ENCODE results near the gene DDRGK1.

The DDRGK1 gene

DNA sequence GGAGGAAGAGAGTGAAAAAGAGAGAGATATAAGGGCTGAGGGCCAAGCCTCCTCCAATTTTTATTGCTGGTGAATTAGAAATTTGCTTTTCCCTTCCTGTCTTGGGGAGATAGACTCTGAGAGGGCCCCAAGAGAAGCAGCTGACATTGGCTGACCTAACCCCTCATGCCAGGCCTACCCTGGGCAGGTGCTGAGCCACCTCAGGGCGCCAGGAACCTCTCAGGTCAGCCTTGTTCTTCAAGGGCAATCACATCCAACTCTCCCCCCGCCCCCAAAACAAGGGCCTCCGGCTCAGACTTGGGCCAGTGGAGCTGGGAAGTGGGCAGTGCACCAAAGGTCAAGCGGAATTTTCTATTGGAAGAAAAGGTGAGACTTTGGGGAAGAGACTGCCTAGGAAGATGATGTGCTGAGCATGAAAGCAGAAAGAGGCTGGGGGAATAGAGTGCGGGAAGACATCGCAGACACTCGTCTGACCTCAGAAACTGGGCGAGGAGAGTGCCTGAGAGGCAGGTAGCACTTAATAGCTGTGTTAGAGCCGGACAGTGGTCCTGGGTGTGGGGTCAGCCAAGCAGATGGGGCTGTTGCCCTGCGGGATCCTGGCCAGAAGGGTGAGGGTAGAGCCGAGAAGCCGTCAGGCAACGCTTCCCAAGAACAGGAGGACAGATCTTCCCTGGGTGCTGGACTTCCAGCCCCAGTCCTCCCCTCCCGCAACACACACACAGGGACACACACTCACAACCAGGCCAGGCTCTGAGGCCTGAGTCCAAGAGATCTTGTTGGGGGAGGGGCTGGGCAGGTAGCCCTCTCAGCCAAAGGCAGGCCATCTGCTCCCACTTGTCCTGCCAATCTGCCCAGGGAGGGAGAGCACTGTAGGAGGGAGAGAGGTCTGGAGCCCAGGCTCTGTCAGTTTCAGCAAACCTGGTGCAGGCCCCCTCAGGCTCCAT is 41.1 kb downstream of the DDRGK1 start:
- no peak overlapping the region for H3K9ac ChIP-seq (ENCODE audit: low read length)
- H4K91ac ChIP-seq (ENCODE audit: low read length) = no peak overlapping the region
- H3K4me1 ChIP-seq (ENCODE audit: control insufficient read depth, insufficient read depth, low read depth, low read length) = peaks cover 13% of the 10 kb centered on the region
- no peak overlapping the region for H4K8ac ChIP-seq (ENCODE audit: low read length)
- no peak overlapping the region for H3K23ac ChIP-seq (ENCODE audit: low read length in 2 of 2)
- no peak overlapping the region for H2AK5ac ChIP-seq (ENCODE audit: low read length, severe bottlenecking)
- H2BK15ac ChIP-seq (ENCODE audit: low read depth, poor library complexity, severe bottlenecking) = peak overlapping the region; percentile 33
- H3K4ac ChIP-seq (ENCODE audit: low read depth in 1 of 2, low read length in 2 of 2) = no peak overlapping the region
- H3K9me3 ChIP-seq (ENCODE audit: control insufficient read depth, low read length) = no peaks in the 10 kb centered on the region
- H3K18ac ChIP-seq (ENCODE audit: low read depth in 1 of 2, low read length in 2 of 2) = no peak overlapping the region
- H3K14ac ChIP-seq (ENCODE audit: low read length in 2 of 2) = no peak overlapping the region
- H2BK120ac ChIP-seq (ENCODE audit: low read depth, low read length) = no peak overlapping the region
- no peak overlapping the region for H2AFZ ChIP-seq (ENCODE audit: low read depth, low read length)
- H3K4me2 ChIP-seq (ENCODE audit: low read length, poor library complexity, severe bottlenecking) = no peak overlapping the region
- no peak overlapping the region for H3K27ac ChIP-seq (ENCODE audit: low read length, poor library complexity, severe bottlenecking)
- peaks cover 0 to 11% of the 10 kb centered on the region in 2 experiments for H3K27me3 ChIP-seq (ENCODE audit: control insufficient read depth in 1 of 2, insufficient read depth in 1 of 2, low read length in 2 of 2)
- no peak for DNase-seq
- WGBS = 80% methylated on average over 10 of the region's 14 CpGs
- no peak overlapping the region for H3K4me3 ChIP-seq (ENCODE audit: insufficient read depth in 1 of 2, low read depth in 1 of 2, low read length in 2 of 2)
- H3K36me3 ChIP-seq (ENCODE audit: control insufficient read depth in 1 of 2, insufficient read depth in 2 of 2, low read depth in 1 of 2, low read length in 2 of 2) = peaks cover 0 to 43% of the 10 kb centered on the region in 2 experiments
- H2BK5ac ChIP-seq (ENCODE audit: low read depth, low read length, poor library complexity, severe bottlenecking) = no peak overlapping the region
- no peak overlapping the region for H2BK12ac ChIP-seq (ENCODE audit: low read length in 2 of 2)
- no peaks in the 10 kb centered on the region for H3K79me1 ChIP-seq (replicated peaks; ENCODE audit: low read length, poor library complexity, severe bottlenecking)

GRCh38 chr20:3162080-3162611 is 42.3 kb downstream of the DDRGK1 start:
- Histone ChIP-seq H3K79me1 (replicated peaks; ENCODE audit: low read length, poor library complexity, severe bottlenecking) (no peaks in the 10 kb centered on the region), H3K27ac (ENCODE audit: low read length, poor library complexity, severe bottlenecking) (no peak overlapping the region), H2BK120ac (ENCODE audit: low read depth, low read length) (no peak overlapping the region), H4K91ac (ENCODE audit: low read length) (no peak overlapping the region), H3K9me3 (ENCODE audit: control insufficient read depth, low read length) (no peaks in the 10 kb centered on the region), H2BK15ac (ENCODE audit: low read depth, poor library complexity, severe bottlenecking) (no peak overlapping the region), H3K4me2 (ENCODE audit: low read length, poor library complexity, severe bottlenecking) (no peak overlapping the region), H3K4ac (ENCODE audit: low read depth in 1 of 2, low read length in 2 of 2) (no peak overlapping the region), H3K23ac (ENCODE audit: low read length in 2 of 2) (no peak overlapping the region), H3K9ac (ENCODE audit: low read length) (no peak overlapping the region), H4K8ac (ENCODE audit: low read length) (no peak overlapping the region), H3K36me3 (ENCODE audit: control insufficient read depth in 1 of 2, insufficient read depth in 2 of 2, low read depth in 1 of 2, low read length in 2 of 2) (peaks cover 0 to 39% of the 10 kb centered on the region in 2 experiments), H2BK5ac (ENCODE audit: low read depth, low read length, poor library complexity, severe bottlenecking) (no peak overlapping the region), H3K14ac (ENCODE audit: low read length in 2 of 2) (no peak overlapping the region), H2BK12ac (ENCODE audit: low read length in 2 of 2) (no peak overlapping the region), H2AK5ac (ENCODE audit: low read length, severe bottlenecking) (no peak overlapping the region), H3K4me3 (ENCODE audit: insufficient read depth in 1 of 2, low read depth in 1 of 2, low read length in 2 of 2) (no peak overlapping the region), H2AFZ (ENCODE audit: low read depth, low read length) (no peak overlapping the region), H3K18ac (ENCODE audit: low read depth in 1 of 2, low read length in 2 of 2) (no peak overlapping the region), H3K27me3 (ENCODE audit: control insufficient read depth in 1 of 2, insufficient read depth in 1 of 2, low read length in 2 of 2) (no peaks in the 10 kb centered on the region), H3K4me1 (ENCODE audit: control insufficient read depth, insufficient read depth, low read depth, low read length) (peaks cover 10% of the 10 kb centered on the region)
- WGBS = 79% methylated on average over 9 of the region's 11 CpGs
- DNase-seq = no peak

- Histone ChIP-seq H3K4me2 (ENCODE audit: low read length, poor library complexity, severe bottlenecking) (no peak overlapping the region), H2BK15ac (ENCODE audit: low read depth, poor library complexity, severe bottlenecking) (no peak overlapping the region), H3K27me3 (ENCODE audit: control insufficient read depth in 1 of 2, insufficient read depth in 1 of 2, low read length in 2 of 2) (no peaks in the 10 kb centered on the region), H2BK5ac (ENCODE audit: low read depth, low read length, poor library complexity, severe bottlenecking) (no peak overlapping the region), H3K14ac (ENCODE audit: low read length in 2 of 2) (no peak overlapping the region), H2AK5ac (ENCODE audit: low read length, severe bottlenecking) (peak overlapping the region; percentile 30), H3K9ac (ENCODE audit: low read length) (no peak overlapping the region), H2AFZ (ENCODE audit: low read depth, low read length) (no peak overlapping the region), H3K27ac (ENCODE audit: low read length, poor library complexity, severe bottlenecking) (no peak overlapping the region), H3K4ac (ENCODE audit: low read depth in 1 of 2, low read length in 2 of 2) (no peak overlapping the region), H4K8ac (ENCODE audit: low read length) (no peak overlapping the region), H3K9me3 (ENCODE audit: control insufficient read depth, low read length) (no peaks in the 10 kb centered on the region), H3K79me1 (replicated peaks; ENCODE audit: low read length, poor library complexity, severe bottlenecking) (no peaks in the 10 kb centered on the region), H3K23ac (ENCODE audit: low read length in 2 of 2) (no peak overlapping the region), H3K4me1 (ENCODE audit: control insufficient read depth, insufficient read depth, low read depth, low read length) (peaks cover 11% of the 10 kb centered on the region), H3K4me3 (ENCODE audit: insufficient read depth in 1 of 2, low read depth in 1 of 2, low read length in 2 of 2) (no peak overlapping the region), H3K36me3 (ENCODE audit: control insufficient read depth in 1 of 2, insufficient read depth in 2 of 2, low read depth in 1 of 2, low read length in 2 of 2) (peaks cover 0 to 32% of the 10 kb centered on the region in 2 experiments), H2BK12ac (ENCODE audit: low read length in 2 of 2) (no peak overlapping the region), H2BK120ac (ENCODE audit: low read depth, low read length) (no peak overlapping the region), H4K91ac (ENCODE audit: low read length) (no peak overlapping the region), H3K18ac (ENCODE audit: low read depth in 1 of 2, low read length in 2 of 2) (no peak overlapping the region)
- 71% methylated on average over 4 of the region's 5 CpGs for WGBS
- no peak for DNase-seq
Observed at GRCh38 chr20:3161316-3162079, 43.0 kb downstream of the DDRGK1 start.

DNA sequence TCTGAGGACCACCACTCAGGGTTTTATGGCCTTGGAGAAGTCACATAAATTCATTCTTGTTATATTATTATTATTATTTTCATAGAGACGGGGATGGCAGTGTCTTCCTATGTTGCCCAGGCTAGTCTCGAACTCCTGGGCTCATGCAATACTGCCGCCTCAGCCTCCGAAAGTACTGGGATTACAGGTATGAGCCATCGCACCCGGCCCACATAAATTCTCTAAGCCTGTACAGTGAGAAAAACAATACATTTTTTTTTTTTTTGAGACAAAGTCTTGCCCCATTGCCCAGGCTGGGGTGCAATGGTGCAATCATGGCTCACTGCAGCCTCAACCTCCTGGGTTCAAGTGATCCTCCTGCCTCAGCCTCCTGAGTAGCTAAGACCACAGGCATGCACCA is 44.1 kb downstream of the DDRGK1 start:
- H2AFZ ChIP-seq (ENCODE audit: low read depth, low read length) = no peak overlapping the region
- no peak overlapping the region for H4K91ac ChIP-seq (ENCODE audit: low read length)
- H3K4me1 ChIP-seq (ENCODE audit: control insufficient read depth, insufficient read depth, low read depth, low read length) = peaks cover 9% of the 10 kb centered on the region
- H2BK12ac ChIP-seq (ENCODE audit: low read length in 2 of 2) = no peak overlapping the region
- peak overlapping the region in 1 of 2 experiments; percentile 90 for H3K4me3 ChIP-seq (ENCODE audit: insufficient read depth in 1 of 2, low read depth in 1 of 2, low read length in 2 of 2)
- H2BK120ac ChIP-seq (ENCODE audit: low read depth, low read length) = no peak overlapping the region
- no peak overlapping the region for H4K8ac ChIP-seq (ENCODE audit: low read length)
- no peak overlapping the region for H3K14ac ChIP-seq (ENCODE audit: low read length in 2 of 2)
- H3K9me3 ChIP-seq (ENCODE audit: control insufficient read depth, low read length) = no peaks in the 10 kb centered on the region
- H3K36me3 ChIP-seq (ENCODE audit: control insufficient read depth in 1 of 2, insufficient read depth in 2 of 2, low read depth in 1 of 2, low read length in 2 of 2) = peaks cover 4 to 21% of the 10 kb centered on the region in 2 experiments
- no peak overlapping the region for H3K4ac ChIP-seq (ENCODE audit: low read depth in 1 of 2, low read length in 2 of 2)
- H3K27me3 ChIP-seq (ENCODE audit: control insufficient read depth in 1 of 2, insufficient read depth in 1 of 2, low read length in 2 of 2) = no peaks in the 10 kb centered on the region
- whole genome bisulfite sequencing = 96% methylated on average over 6 of the region's 6 CpGs
- no peak overlapping the region for H3K23ac ChIP-seq (ENCODE audit: low read length in 2 of 2)
- no peak overlapping the region for H2BK15ac ChIP-seq (ENCODE audit: low read depth, poor library complexity, severe bottlenecking)
- H3K4me2 ChIP-seq (ENCODE audit: low read length, poor library complexity, severe bottlenecking) = no peak overlapping the region
- no peak for DNase-seq
- no peak overlapping the region for H3K18ac ChIP-seq (ENCODE audit: low read depth in 1 of 2, low read length in 2 of 2)
- no peaks in the 10 kb centered on the region for H3K79me1 ChIP-seq (replicated peaks; ENCODE audit: low read length, poor library complexity, severe bottlenecking)
- no peak overlapping the region for H2BK5ac ChIP-seq (ENCODE audit: low read depth, low read length, poor library complexity, severe bottlenecking)
- H3K9ac ChIP-seq (ENCODE audit: low read length) = peak overlapping the region; percentile 98
- H3K27ac ChIP-seq (ENCODE audit: low read length, poor library complexity, severe bottlenecking) = no peak overlapping the region
- no peak overlapping the region for H2AK5ac ChIP-seq (ENCODE audit: low read length, severe bottlenecking)
